Retinal pigment epithelial cell (primary cell): ENCODE measurements around the gene TRIM3.

ENCODE experiments used
- DNase-seq: peaks from one replicate; pipeline ENCODE4 v3.0.0-alpha.2; 2010; ENCODE audit warnings: low read depth
- H3K4me3 ChIP-seq: 2 replicates; pipeline ENCODE4 v1.5.1; 2011; ENCODE audit warnings: mild to moderate bottlenecking, low read length, control low read depth, moderate library complexity
- TF ChIP-seq, protein P1 (sequence below): conservative IDR thresholded peaks from 2 replicates; pipeline ENCODE4 v1.5.1; 2011; ENCODE audit warnings: low read depth, low read length, control low read depth, inconsistent platforms

The TRIM3 gene

DNA sequence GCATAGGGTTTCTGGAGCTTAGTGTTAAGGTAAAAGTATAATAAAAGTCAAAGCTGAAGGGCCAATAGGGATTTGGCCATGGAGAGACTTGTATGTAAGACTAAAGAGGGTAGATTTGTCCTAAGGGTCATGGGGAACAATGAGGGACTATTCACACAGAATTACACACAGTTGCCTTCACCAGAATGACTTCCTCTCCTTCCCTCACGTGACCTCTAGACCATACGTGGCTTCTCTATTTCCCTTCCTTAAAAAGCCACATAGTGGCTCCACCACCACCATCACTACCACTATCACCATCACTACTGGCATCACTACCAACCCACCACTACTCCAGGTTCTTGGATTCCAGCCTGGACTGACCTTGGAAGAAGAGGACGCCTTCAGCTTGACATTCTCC is 35.7 kb downstream of the TRIM3 start:
- TF ChIP-seq, protein P1, sequence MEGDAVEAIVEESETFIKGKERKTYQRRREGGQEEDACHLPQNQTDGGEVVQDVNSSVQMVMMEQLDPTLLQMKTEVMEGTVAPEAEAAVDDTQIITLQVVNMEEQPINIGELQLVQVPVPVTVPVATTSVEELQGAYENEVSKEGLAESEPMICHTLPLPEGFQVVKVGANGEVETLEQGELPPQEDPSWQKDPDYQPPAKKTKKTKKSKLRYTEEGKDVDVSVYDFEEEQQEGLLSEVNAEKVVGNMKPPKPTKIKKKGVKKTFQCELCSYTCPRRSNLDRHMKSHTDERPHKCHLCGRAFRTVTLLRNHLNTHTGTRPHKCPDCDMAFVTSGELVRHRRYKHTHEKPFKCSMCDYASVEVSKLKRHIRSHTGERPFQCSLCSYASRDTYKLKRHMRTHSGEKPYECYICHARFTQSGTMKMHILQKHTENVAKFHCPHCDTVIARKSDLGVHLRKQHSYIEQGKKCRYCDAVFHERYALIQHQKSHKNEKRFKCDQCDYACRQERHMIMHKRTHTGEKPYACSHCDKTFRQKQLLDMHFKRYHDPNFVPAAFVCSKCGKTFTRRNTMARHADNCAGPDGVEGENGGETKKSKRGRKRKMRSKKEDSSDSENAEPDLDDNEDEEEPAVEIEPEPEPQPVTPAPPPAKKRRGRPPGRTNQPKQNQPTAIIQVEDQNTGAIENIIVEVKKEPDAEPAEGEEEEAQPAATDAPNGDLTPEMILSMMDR = no peak
- DNase-seq = no peak
- no peak overlapping the region for H3K4me3 ChIP-seq

DNA sequence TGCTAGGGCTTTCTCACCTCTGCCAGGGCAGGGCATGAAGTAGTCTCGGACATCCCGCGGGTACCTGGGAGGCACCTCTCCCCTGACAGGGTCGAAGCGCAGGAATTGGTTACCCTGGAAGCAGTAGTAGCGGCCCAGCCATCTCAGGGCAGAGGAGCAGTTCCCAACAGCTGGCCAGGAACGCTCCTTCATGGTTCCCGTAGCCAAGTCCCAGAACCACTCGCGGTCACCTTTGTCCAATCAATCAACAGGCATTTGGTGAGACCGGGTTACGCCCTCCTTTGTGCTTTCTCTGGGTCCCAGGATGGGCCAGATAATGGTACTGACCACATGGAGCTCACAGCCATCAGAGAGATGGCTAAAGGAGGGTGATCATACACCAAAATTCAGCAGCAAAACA is 36.3 kb downstream of the TRIM3 start:
- DNase-seq = no peak
- TF ChIP-seq, protein P1 = no peak
- H3K4me3 ChIP-seq = no peak overlapping the region

DNA sequence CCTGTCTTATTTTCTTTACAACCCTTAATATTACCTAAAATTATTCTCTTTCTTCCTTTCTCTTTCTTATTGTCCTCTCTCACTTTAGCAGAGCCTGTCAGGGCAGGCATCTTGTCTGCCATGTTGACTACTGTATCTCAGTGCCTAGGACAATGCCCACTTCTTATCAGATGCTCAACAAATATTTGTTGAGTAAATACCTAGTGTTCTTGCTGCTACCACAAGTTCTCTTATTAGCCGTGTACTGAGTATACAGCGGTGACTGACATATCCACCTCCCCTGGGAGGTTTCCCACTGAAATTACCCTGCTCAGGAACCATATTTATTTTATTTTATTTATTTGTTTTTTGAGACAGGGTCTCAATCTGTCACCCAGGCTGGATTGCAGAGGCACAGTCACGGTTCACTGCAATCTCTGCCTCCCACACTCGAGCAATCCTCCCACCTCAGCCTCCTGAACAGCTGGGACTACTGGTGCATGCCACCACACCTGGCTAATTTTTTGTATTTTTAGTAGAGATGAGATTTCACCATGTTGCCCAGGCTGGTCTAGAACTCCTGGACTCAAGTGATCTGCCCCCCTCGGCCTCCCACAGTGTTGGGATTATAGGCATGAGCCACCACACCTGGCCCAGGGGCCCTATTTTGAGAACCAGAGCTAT is 39.6 kb downstream of the TRIM3 start:
- no peak overlapping the region for H3K4me3 ChIP-seq
- DNase-seq = no peak
- TF ChIP-seq, protein P1 = no peak

DNA sequence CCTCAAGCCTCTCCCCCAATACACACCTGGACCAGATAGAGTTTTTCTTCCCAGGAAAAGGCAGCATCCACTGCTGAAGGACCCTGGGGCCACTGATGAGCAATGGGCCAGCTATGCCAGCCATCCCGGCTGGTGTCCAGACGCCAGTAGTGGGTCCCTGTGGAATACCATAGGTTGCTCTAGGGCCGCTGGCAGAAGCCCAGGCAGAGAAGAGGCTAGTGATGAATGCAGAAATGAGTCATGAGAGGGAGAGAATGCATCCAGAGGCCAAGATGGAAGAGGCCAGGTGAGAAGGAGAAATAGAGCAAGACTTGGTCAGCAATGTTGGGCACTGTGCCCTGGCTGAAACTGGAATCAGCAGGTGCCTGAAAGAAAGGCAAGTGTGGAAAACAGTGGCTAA is 41.9 kb downstream of the TRIM3 start:
- DNase-seq = no peak
- no peak overlapping the region for H3K4me3 ChIP-seq
- TF ChIP-seq, protein P1 = no peak

DNA sequence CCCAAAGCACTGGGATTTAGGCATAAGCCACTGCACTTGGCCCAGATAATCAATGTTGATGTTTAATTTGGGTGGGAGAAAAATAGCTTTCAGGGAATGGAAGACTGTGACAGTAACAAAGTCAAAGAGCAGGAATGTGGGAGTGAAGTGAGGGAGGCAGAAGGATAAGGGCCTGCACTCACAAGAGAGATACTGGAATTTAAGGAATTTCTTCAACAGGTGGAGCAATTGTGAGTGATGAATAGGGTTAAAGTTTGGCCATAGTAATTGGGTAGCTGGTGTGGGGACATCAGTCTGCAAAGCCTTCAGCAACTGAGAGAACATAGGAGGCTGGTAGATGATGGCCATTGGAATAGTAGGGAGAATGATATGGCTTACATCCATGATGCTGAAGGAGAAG is 46.2 kb downstream of the TRIM3 start:
- TF ChIP-seq, protein P1 = no peak
- DNase-seq = no peak
- H3K4me3 ChIP-seq = no peak overlapping the region

DNA sequence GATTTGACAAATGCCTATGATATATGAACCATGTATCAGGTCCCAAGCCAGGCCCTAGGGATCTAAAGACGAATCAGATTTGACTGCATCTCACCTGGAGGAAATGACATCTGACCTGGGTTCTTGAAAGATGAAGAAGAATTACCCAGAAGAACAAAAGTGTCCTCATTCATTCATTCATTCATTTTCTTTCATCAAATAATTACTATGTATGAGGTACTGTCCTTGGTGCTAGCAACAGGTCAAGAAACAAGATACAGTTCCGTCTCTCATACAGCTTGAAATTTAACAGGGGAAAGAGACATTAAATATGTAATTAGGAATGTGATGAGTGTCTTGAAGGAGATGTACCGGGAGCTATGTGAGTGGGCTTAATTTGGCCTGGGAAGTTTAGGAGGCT is 53.1 kb downstream of the TRIM3 start:
- DNase-seq = no peak
- H3K4me3 ChIP-seq = no peak overlapping the region
- TF ChIP-seq, protein P1 = no peak

DNA sequence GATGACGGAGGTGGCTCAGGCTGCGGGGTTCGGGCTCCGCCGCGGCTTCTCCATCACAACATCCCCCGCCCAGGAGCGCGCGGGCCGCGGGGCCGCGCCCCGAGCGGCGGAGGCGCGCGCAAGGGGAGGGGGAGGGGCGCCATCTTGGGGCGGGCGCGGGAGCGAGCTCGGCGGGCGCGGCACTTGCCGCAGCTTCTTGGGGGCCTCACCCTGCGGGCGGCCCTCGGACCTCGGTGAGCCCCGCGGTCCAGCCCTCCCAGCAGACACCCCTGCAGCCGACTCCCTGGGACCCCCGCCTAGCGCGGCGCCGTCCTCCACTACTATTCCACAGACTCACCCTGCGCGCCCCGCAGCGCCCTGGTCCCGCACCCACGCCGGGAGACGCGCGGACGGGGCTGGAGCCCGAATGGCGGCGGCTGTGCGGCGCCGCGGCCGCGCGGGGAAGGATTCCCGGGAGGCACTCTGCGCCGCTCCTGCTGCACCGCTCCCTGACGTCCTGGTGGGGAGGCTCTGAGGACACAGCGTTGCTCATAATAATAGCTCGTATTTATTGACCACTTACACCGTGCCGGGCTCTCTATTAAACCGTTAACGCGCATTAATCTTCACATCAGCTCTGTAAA is 54.6 kb downstream of the TRIM3 start, which contains the start of gene APBB1:
Gene APBB1, minus strand, starts transcription at position 86 of the 623 bp plus-strand sequence. CDS start 7,747 bp downstream, outside the sequence.
- TF ChIP-seq, protein P1 = no peak
- DNase-seq = no peak
- peak within 1 kb of the TSS; percentile 51 for H3K4me3 ChIP-seq
